Endodermal cell (in vitro differentiated cells): ENCODE data around the gene FGF12. TPM values are rescaled to one million over a fixed set of nuclear protein-coding genes. Genes with fewer than 3 reads are reported as not detected.

Experiments
- DNase-seq: peaks from one replicate; pipeline ENCODE4 v3.0.0-alpha.2; 2017
- H3K27ac ChIP-seq: 2 replicates; pipeline ENCODE4 v1.5.1; 2013; ENCODE audit warnings: mild to moderate bottlenecking, low read depth, low read length, moderate library complexity
- H3K27me3 ChIP-seq: 2 replicates; pipeline ENCODE4 v1.6.1; 2013; ENCODE audit warnings: mild to moderate bottlenecking, low read length, moderate library complexity; ENCODE audit not compliant: insufficient read depth, control insufficient read depth, poor library complexity, severe bottlenecking
- H3K36me3 ChIP-seq: 2 replicates; pipeline ENCODE4 v1.7.0; 2013; ENCODE audit warnings: mild to moderate bottlenecking, low read length, moderate library complexity; ENCODE audit not compliant: control insufficient read depth, insufficient read depth
- H3K4me1 ChIP-seq: one replicate; pipeline ENCODE4 v1.7.0; 2013; ENCODE audit warnings: low read length; ENCODE audit not compliant: control insufficient read depth, insufficient read depth
- H3K4me3 ChIP-seq: 2 replicates; pipeline ENCODE4 v1.5.1; 2013; ENCODE audit warnings: mild to moderate bottlenecking, low read length, moderate library complexity
- H3K9ac ChIP-seq: 2 replicates; pipeline ENCODE4 v1.6.1; 2013; ENCODE audit warnings: mild to moderate bottlenecking, low read length, moderate library complexity; ENCODE audit not compliant: poor library complexity, severe bottlenecking; ENCODE audit errors: extremely low read depth
- H3K9me3 ChIP-seq: 2 replicates; pipeline ENCODE4 v1.6.1; 2013; ENCODE audit warnings: mild to moderate bottlenecking, low read length, moderate library complexity; ENCODE audit not compliant: control insufficient read depth
- H3K27ac Mint-ChIP-seq: 2 replicates; pipeline ENCODE4 v1.8.0; 2020; ENCODE audit warnings: mixed read lengths
- H3K27me3 Mint-ChIP-seq: 2 replicates; pipeline ENCODE4 v1.8.0; 2021; ENCODE audit warnings: mild to moderate bottlenecking, mixed read lengths; ENCODE audit not compliant: insufficient read depth
- H3K36me3 Mint-ChIP-seq: 2 replicates; pipeline ENCODE4 v1.8.0; 2020; ENCODE audit warnings: low read depth, mixed read lengths
- H3K4me1 Mint-ChIP-seq: 2 replicates; pipeline ENCODE4 v1.8.0; 2020; ENCODE audit warnings: mixed read lengths
- H3K4me3 Mint-ChIP-seq: 2 replicates; pipeline ENCODE4 v1.8.0; 2020; ENCODE audit warnings: mild to moderate bottlenecking, moderate library complexity, mixed read lengths
- H3K9me3 Mint-ChIP-seq: 2 replicates; pipeline ENCODE4 v1.8.0; 2020; ENCODE audit warnings: mild to moderate bottlenecking, mixed read lengths
- WGBS, 2 experiments: methylation state at CpG; one replicate each; pipeline versions ENCODE4 v1.1.5 to v1.1.7; 2013; ENCODE audit warnings: missing lambda C conversion rate in 2 of 2, mixed read lengths in 1 of 2; ENCODE audit not compliant: insufficient coverage in 1 of 2, insufficient read length in 1 of 2; 5-methylcytosine and 5-hydroxymethylcytosine counted together
- total RNA-seq, 2 donors: library from RNA; stranded (reverse); fragmentation: NEBNext Ultra II Directional in 1 of 2; extraction: Animal tissue kit (Norgen Biotek cat#: 25700) in 1 of 2; gene quantifications; 2 replicates in 1 of 2; 3 replicates in 1 of 2; pipeline ENCODE4 v1.2.1, GENCODE V29; 2021
- TF ChIP-seq, protein P1 (sequence below): fragments of 200-600 bp; sonication (generic); conservative IDR thresholded peaks from 2 replicates; pipeline ENCODE4 v1.5.0; 2021; ENCODE audit warnings: antibody characterized with exemption, mild to moderate bottlenecking

The FGF12 gene
- total RNA-seq, 2 donors from 2014 or later: 22.9 to 25.2 TPM

DNA sequence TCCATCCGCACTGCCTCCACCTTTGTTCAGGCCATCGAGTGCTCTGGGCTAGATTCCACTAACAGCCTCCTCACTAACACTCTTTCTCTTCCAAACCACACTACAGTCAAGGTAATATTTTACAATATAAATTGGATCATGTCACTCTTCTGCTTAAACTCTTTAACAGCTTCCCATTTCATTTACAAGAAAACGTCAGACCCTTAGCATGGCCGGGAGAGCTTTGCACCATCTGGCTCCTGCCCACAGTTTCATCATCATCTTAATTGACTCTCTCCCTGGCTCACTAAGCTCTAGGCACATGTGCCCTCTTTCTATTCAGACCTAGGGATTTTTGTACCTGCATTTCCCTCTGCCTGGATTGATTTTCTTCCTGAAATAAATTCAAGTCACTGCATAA, 354.7 kb downstream of the FGF12 start:
- H3K4me3 ChIP-seq: no peak overlapping the region
- no peak overlapping the region for H3K9ac ChIP-seq
- Mint-ChIP-seq H3K27ac (no peak overlapping the region), H3K4me1 (peaks cover 18% of the 10 kb centered on the region), H3K9me3 (no peaks in the 10 kb centered on the region), H3K4me3 (no peak overlapping the region), H3K27me3 (no peaks in the 10 kb centered on the region), H3K36me3 (no peaks in the 10 kb centered on the region)
- 82 to 89% methylated on average over 4 of the region's 4 CpGs for WGBS, 2 experiments
- H3K4me1 ChIP-seq: peaks cover 11% of the 10 kb centered on the region
- no peaks in the 10 kb centered on the region for H3K27me3 ChIP-seq
- no peak for DNase-seq
- peak overlapping the region; percentile 80 for H3K27ac ChIP-seq
- H3K36me3 ChIP-seq: no peaks in the 10 kb centered on the region
- no peaks in the 10 kb centered on the region for H3K9me3 ChIP-seq
- TF ChIP-seq, protein P1, sequence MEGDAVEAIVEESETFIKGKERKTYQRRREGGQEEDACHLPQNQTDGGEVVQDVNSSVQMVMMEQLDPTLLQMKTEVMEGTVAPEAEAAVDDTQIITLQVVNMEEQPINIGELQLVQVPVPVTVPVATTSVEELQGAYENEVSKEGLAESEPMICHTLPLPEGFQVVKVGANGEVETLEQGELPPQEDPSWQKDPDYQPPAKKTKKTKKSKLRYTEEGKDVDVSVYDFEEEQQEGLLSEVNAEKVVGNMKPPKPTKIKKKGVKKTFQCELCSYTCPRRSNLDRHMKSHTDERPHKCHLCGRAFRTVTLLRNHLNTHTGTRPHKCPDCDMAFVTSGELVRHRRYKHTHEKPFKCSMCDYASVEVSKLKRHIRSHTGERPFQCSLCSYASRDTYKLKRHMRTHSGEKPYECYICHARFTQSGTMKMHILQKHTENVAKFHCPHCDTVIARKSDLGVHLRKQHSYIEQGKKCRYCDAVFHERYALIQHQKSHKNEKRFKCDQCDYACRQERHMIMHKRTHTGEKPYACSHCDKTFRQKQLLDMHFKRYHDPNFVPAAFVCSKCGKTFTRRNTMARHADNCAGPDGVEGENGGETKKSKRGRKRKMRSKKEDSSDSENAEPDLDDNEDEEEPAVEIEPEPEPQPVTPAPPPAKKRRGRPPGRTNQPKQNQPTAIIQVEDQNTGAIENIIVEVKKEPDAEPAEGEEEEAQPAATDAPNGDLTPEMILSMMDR: no peak

DNA sequence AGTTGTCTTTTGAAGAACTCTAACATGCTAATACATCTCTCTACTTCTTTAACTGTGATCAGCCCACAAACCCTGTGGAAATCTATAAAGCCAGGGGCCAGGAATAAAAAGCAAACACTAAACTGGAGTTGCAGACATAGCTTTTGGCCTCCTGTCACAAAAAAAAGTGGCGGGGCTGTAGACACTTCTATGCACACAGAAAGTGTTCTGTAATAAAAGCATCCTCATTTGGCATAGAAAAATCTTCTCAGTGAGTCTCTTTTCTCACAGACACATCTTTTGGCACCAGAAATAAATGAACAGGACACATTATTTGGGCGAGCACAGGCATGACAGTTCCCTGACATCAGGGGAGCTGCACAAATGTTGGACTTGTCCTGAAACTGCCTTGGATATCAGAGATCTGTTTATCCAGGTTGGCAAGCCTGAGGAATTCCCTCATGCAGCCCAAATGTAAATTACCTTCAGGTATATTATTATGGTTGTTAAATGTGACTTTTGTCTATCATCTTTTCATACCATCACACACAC, 355.4 kb downstream of the FGF12 start:
- no peaks in the 10 kb centered on the region for H3K9me3 Mint-ChIP-seq
- H3K36me3 ChIP-seq: no peaks in the 10 kb centered on the region
- TF ChIP-seq, protein P1: no peak
- H3K27me3 Mint-ChIP-seq: no peaks in the 10 kb centered on the region
- H3K27ac ChIP-seq: no peak overlapping the region
- no peak overlapping the region for H3K4me3 Mint-ChIP-seq
- H3K27ac Mint-ChIP-seq: peak overlapping the region; percentile 32
- H3K36me3 Mint-ChIP-seq: no peaks in the 10 kb centered on the region
- 93 to 100% methylated on average over 1 to 2 of the region's 2 CpGs for WGBS, 2 experiments
- no peak for DNase-seq
- no peaks in the 10 kb centered on the region for H3K27me3 ChIP-seq
- H3K9ac ChIP-seq: no peak overlapping the region
- H3K4me1 Mint-ChIP-seq: peaks cover 23% of the 10 kb centered on the region
- peaks cover 11% of the 10 kb centered on the region for H3K4me1 ChIP-seq
- H3K9me3 ChIP-seq: no peaks in the 10 kb centered on the region
- H3K4me3 ChIP-seq: no peak overlapping the region

DNA sequence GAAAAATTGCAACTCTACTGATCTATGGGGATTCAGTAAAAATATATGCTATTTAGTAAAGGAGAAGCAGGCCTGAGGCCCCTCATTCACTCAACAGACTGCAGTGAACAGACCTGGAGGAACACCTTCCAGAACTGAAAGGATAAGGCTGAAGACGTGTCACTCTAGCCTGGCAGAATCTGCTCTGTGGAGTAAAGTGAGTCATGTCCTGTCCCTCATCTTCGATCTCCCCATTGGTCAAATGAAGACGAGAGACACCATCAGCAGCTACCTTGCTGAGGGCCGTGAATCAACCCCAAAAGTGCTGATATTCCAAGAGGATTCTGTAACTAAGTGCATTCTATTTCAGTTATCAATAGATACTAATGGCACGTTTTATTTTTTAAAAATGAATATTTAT, 359.7 kb downstream of the FGF12 start:
- no peaks in the 10 kb centered on the region for H3K27me3 Mint-ChIP-seq
- no peak overlapping the region for H3K4me3 Mint-ChIP-seq
- TF ChIP-seq, protein P1: no peak
- H3K27ac Mint-ChIP-seq: no peak overlapping the region
- no peak for DNase-seq
- H3K4me1 Mint-ChIP-seq: peaks cover 44% of the 10 kb centered on the region
- H3K27me3 ChIP-seq: no peaks in the 10 kb centered on the region
- H3K9me3 Mint-ChIP-seq: no peaks in the 10 kb centered on the region
- H3K4me3 ChIP-seq: no peak overlapping the region
- H3K36me3 Mint-ChIP-seq: no peaks in the 10 kb centered on the region
- H3K9me3 ChIP-seq: no peaks in the 10 kb centered on the region
- H3K4me1 ChIP-seq: peaks cover 13% of the 10 kb centered on the region
- H3K27ac ChIP-seq: no peak overlapping the region
- no peak overlapping the region for H3K9ac ChIP-seq
- WGBS, 2 experiments: 96 to 98% methylated on average over 4 to 5 of the region's 5 CpGs
- H3K36me3 ChIP-seq: no peaks in the 10 kb centered on the region
